ENCODE measurements around the gene MMRN2.

- TF ChIP-seq EP300 (conservative IDR thresholded peaks at IDR 0.05; ENCODE audit: poor library complexity, severe bottlenecking) (no peak), POLR2AphosphoS5 (IDR thresholded peaks at IDR 0.05) (no peak)
These were observed 35.0 kb upstream of the MMRN2 start for GRCh38 chr10:86992456-86992855.
